H9 (cell line): ENCODE measurements around the gene IFFO2. TPM values are rescaled to one million over a fixed set of nuclear protein-coding genes. Genes with fewer than 3 reads are reported as not detected.

ENCODE experiments used
- DNase-seq: peaks from one replicate; pipeline ENCODE4 v3.0.0-alpha.2; 2017
- H2AFZ ChIP-seq: one replicate; pipeline ENCODE4 v1.6.1; 2013; ENCODE audit warnings: mild to moderate bottlenecking, low read length, control low read depth, moderate library complexity
- H2AK5ac ChIP-seq: 2 replicates; pipeline ENCODE4 v1.6.1; 2013; ENCODE audit warnings: low read length, control low read depth, mixed read lengths; ENCODE audit not compliant: insufficient read length
- H2BK120ac ChIP-seq: one replicate; pipeline ENCODE4 v1.6.1; 2013; ENCODE audit warnings: low read depth, mild to moderate bottlenecking, low read length, control low read depth, inconsistent platforms; ENCODE audit not compliant: poor library complexity, severe bottlenecking
- H2BK12ac ChIP-seq: 2 replicates; pipeline ENCODE4 v1.6.1; 2013; ENCODE audit warnings: low read length, control low read depth, mixed read lengths, low read depth; ENCODE audit not compliant: insufficient read length
- H2BK15ac ChIP-seq: 2 replicates; pipeline ENCODE4 v1.6.1; 2013; ENCODE audit warnings: low read depth, low read length, control low read depth
- H2BK20ac ChIP-seq: one replicate; pipeline ENCODE4 v1.6.1; 2013; ENCODE audit warnings: low read depth, mild to moderate bottlenecking, low read length, control low read depth, inconsistent platforms; ENCODE audit not compliant: poor library complexity, severe bottlenecking
- H2BK5ac ChIP-seq: 2 replicates; pipeline ENCODE4 v1.6.1; 2013; ENCODE audit warnings: low read length, control low read depth, mixed read lengths; ENCODE audit not compliant: insufficient read length
- H3K14ac ChIP-seq: 2 replicates; pipeline ENCODE4 v1.6.1; 2013; ENCODE audit warnings: low read length, control low read depth; ENCODE audit not compliant: insufficient read depth
- H3K18ac ChIP-seq: 2 replicates; pipeline ENCODE4 v1.6.1; 2013; ENCODE audit warnings: low read depth, mild to moderate bottlenecking, mixed read lengths, low read length, control low read depth; ENCODE audit not compliant: insufficient read length
- H3K23ac ChIP-seq: 2 replicates; pipeline ENCODE4 v1.6.1; 2013; ENCODE audit warnings: low read length, control low read depth, mixed read lengths, low read depth; ENCODE audit not compliant: insufficient read length
- H3K23me2 ChIP-seq: 2 replicates; pipeline ENCODE4 v1.6.1; 2013; ENCODE audit warnings: low read depth, mild to moderate bottlenecking, mixed read lengths, low read length, control low read depth; ENCODE audit not compliant: insufficient read length, poor library complexity, severe bottlenecking
- H3K27ac ChIP-seq: 2 replicates; pipeline ENCODE4 v1.5.1; 2013; ENCODE audit warnings: low read length, control low read depth, mixed read lengths, low read depth; ENCODE audit not compliant: insufficient read length
- H3K27me3 ChIP-seq: 2 replicates; pipeline ENCODE4 v1.6.1; 2013; ENCODE audit warnings: low read length, control low read depth, inconsistent platforms; ENCODE audit not compliant: insufficient read depth
- H3K4ac ChIP-seq: 2 replicates; pipeline ENCODE4 v1.6.1; 2013; ENCODE audit warnings: low read depth, mild to moderate bottlenecking, control low read depth, inconsistent platforms, low read length, moderate library complexity
- H3K4me1 ChIP-seq: 2 replicates; pipeline ENCODE4 v1.6.1; 2013; ENCODE audit warnings: low read length, control low read depth, inconsistent platforms; ENCODE audit not compliant: insufficient read depth
- H3K4me2 ChIP-seq: 2 replicates; pipeline ENCODE4 v1.6.1; 2013; ENCODE audit warnings: low read length, control low read depth, mixed read lengths; ENCODE audit not compliant: insufficient read length, insufficient read depth
- H3K56ac ChIP-seq: 2 replicates; pipeline ENCODE4 v1.6.1; 2013; ENCODE audit warnings: low read depth, mild to moderate bottlenecking, mixed read lengths, low read length, control low read depth; ENCODE audit not compliant: insufficient read length
- H3K79me1 ChIP-seq: 2 replicates; pipeline ENCODE4 v1.6.1; 2013; ENCODE audit warnings: low read depth, mild to moderate bottlenecking, moderate library complexity, low read length, control low read depth, inconsistent platforms; ENCODE audit not compliant: insufficient read depth, poor library complexity, severe bottlenecking
- H3K79me2 ChIP-seq: 2 replicates; pipeline ENCODE4 v1.6.1; 2013; ENCODE audit warnings: low read length, control low read depth, inconsistent platforms; ENCODE audit not compliant: insufficient read depth
- H3K9ac ChIP-seq: 2 replicates; pipeline ENCODE4 v1.6.1; 2013; ENCODE audit warnings: low read length, control low read depth, mixed read lengths; ENCODE audit not compliant: insufficient read length; ENCODE audit errors: extremely low read depth
- H3K9me3 ChIP-seq: one replicate; pipeline ENCODE4 v1.6.1; 2013; ENCODE audit warnings: low read depth, low read length, inconsistent platforms; ENCODE audit not compliant: control insufficient read depth
- H3T11ph ChIP-seq: one replicate; pipeline ENCODE4 v1.6.1; 2013; ENCODE audit warnings: mild to moderate bottlenecking, low read length, control low read depth, inconsistent platforms
- H4K20me1 ChIP-seq: one replicate; pipeline ENCODE4 v1.6.1; 2013; ENCODE audit not compliant: control insufficient read depth, insufficient read length, insufficient read depth
- H4K5ac ChIP-seq: 2 replicates; pipeline ENCODE4 v1.6.1; 2013; ENCODE audit warnings: low read depth, mild to moderate bottlenecking, mixed read lengths, low read length, control low read depth; ENCODE audit not compliant: insufficient read length
- H4K8ac ChIP-seq: replicated peaks from 2 replicates; pipeline ENCODE4 v1.6.1; 2013; ENCODE audit warnings: low read length, control low read depth, mixed read lengths, low read depth; ENCODE audit not compliant: insufficient read length
- H4K91ac ChIP-seq: 2 replicates; pipeline ENCODE4 v1.6.1; 2013; ENCODE audit warnings: low read depth, mild to moderate bottlenecking, moderate library complexity, mixed read lengths, low read length, control low read depth; ENCODE audit not compliant: insufficient read length
- H3K27ac Mint-ChIP-seq, 3 experiments: 2 replicates in 2 of 3; 3 replicates in 1 of 3; pipeline ENCODE4 v1.8.0; 2020 to 2021; ENCODE audit warnings: mixed read lengths in 3 of 3, mild to moderate bottlenecking in 1 of 3, moderate library complexity in 1 of 3
- H3K27me3 Mint-ChIP-seq: 2 replicates; pipeline ENCODE4 v1.8.0; 2021; ENCODE audit warnings: low read depth, mild to moderate bottlenecking, moderate library complexity, mixed read lengths
- H3K36me3 Mint-ChIP-seq, 3 experiments: 2 replicates in 2 of 3; 3 replicates in 1 of 3; pipeline ENCODE4 v1.8.0; 2020 to 2021; ENCODE audit warnings: low read depth in 3 of 3, mixed read lengths in 3 of 3; ENCODE audit not compliant: insufficient read depth in 1 of 3
- H3K4me1 Mint-ChIP-seq, 2 experiments: 2 replicates each; pipeline ENCODE4 v1.8.0; 2020; ENCODE audit warnings: mixed read lengths in 2 of 2
- H3K4me3 Mint-ChIP-seq, 2 experiments: 2 replicates in 1 of 2; 3 replicates in 1 of 2; pipeline ENCODE4 v1.8.0; 2020 to 2021; ENCODE audit warnings: mild to moderate bottlenecking in 2 of 2, mixed read lengths in 2 of 2, moderate library complexity in 1 of 2
- H3K9me3 Mint-ChIP-seq, 2 experiments: 2 replicates in 1 of 2; 3 replicates in 1 of 2; pipeline ENCODE4 v1.8.0; 2020; ENCODE audit warnings: mild to moderate bottlenecking in 2 of 2, mixed read lengths in 2 of 2, moderate library complexity in 1 of 2
- CTCF ChIP-seq: fragments of 200-600 bp; sonication (generic); conservative IDR thresholded peaks from 3 replicates; pipeline ENCODE4 v1.8.0; 2021; ENCODE audit warnings: antibody characterized with exemption, mild to moderate bottlenecking
- WGBS: extraction: QIAGEN DNeasy Blood & Tissue Kit; methylation state at CpG from one replicate; pipeline ENCODE4 v1.1.7; 2013; ENCODE audit warnings: missing lambda C conversion rate, low lambda C conversion rate, mixed read lengths; ENCODE audit not compliant: insufficient read length; ENCODE audit errors: extremely low coverage; 5-methylcytosine and 5-hydroxymethylcytosine counted together
- total RNA-seq: library from RNA; stranded (reverse); gene quantifications from 2 replicates; pipeline ENCODE4 v1.2.1, GENCODE V29; 2021

IFFO2 gene
- total RNA-seq, 1 experiment from 2014 or later = 3.6 TPM

GRCh38 chr1:18989896-18990295 lies 33.4 kb upstream of the IFFO2 start:
- no peak overlapping the region for H3K4ac ChIP-seq
- no peak overlapping the region for H3K23ac ChIP-seq
- H3K14ac ChIP-seq = no peak overlapping the region
- H3K4me3 Mint-ChIP-seq = no peak overlapping the region
- H3K27me3 ChIP-seq = no peaks in the 10 kb centered on the region
- no peak overlapping the region for H3K4me2 ChIP-seq
- H3K27ac Mint-ChIP-seq = no peak overlapping the region
- no peak overlapping the region for H4K8ac ChIP-seq
- H4K91ac ChIP-seq = no peak overlapping the region
- no peak overlapping the region for H2BK120ac ChIP-seq
- no peak overlapping the region for H2AFZ ChIP-seq
- H3K27ac ChIP-seq = no peak overlapping the region
- H2BK15ac ChIP-seq = no peak overlapping the region
- H3T11ph ChIP-seq = no peak overlapping the region
- no CpG with 5 or more reads among the region's 9 CpGs for WGBS
- no peaks in the 10 kb centered on the region for H3K23me2 ChIP-seq
- H2BK5ac ChIP-seq = no peak overlapping the region
- H3K36me3 Mint-ChIP-seq = no peaks in the 10 kb centered on the region
- H3K56ac ChIP-seq = no peak overlapping the region
- H3K9ac ChIP-seq = no peak overlapping the region
- H3K4me1 ChIP-seq = no peaks in the 10 kb centered on the region
- H3K4me1 Mint-ChIP-seq = peaks cover 10 to 15% of the 10 kb centered on the region in 2 experiments
- no peaks in the 10 kb centered on the region for H4K20me1 ChIP-seq
- no peak overlapping the region for H3K18ac ChIP-seq
- H3K79me1 ChIP-seq = no peaks in the 10 kb centered on the region
- no peak for DNase-seq
- H3K9me3 Mint-ChIP-seq = no peaks in the 10 kb centered on the region
- no peak for TF ChIP-seq CTCF
- no peak overlapping the region for H2AK5ac ChIP-seq
- H3K9me3 ChIP-seq = no peaks in the 10 kb centered on the region
- no peak overlapping the region for H2BK20ac ChIP-seq
- H3K27me3 Mint-ChIP-seq = peaks cover 16% of the 10 kb centered on the region
- no peak overlapping the region for H2BK12ac ChIP-seq
- H4K5ac ChIP-seq = no peak overlapping the region
- H3K79me2 ChIP-seq = no peaks in the 10 kb centered on the region
